NCI-H128 (cell line): ENCODE data around the gene AGPAT4.
"Not testable (repeated sequence)": the region's sequence is repeated elsewhere in the genome, so short reads cannot be mapped to it uniquely, and the experiment has no call there.

Experiments
- DNase-seq: peaks from one replicate; lab custom pipeline; 2025; ENCODE audit not compliant: unreplicated experiment; lab: John Stamatoyannopoulos, UW

Gene AGPAT4

DNA sequence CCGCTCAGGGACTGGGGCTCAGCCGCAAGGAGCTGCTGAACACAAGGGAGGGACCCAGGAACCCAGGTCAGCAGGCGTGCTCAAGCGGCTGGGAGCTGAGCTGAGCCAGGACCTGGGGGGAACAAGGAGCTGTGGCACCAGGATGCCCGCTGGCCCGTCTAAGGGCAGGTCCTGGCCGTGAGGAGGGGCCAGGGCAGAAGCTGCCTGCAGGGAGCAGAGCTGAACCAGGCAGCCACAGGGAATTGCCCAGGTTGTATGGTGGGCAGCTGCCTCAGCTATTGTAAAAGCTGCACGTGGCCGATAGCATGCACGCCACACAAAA lies 133.3 kb downstream of the AGPAT4 start:
- DNase-seq = no peak

DNA sequence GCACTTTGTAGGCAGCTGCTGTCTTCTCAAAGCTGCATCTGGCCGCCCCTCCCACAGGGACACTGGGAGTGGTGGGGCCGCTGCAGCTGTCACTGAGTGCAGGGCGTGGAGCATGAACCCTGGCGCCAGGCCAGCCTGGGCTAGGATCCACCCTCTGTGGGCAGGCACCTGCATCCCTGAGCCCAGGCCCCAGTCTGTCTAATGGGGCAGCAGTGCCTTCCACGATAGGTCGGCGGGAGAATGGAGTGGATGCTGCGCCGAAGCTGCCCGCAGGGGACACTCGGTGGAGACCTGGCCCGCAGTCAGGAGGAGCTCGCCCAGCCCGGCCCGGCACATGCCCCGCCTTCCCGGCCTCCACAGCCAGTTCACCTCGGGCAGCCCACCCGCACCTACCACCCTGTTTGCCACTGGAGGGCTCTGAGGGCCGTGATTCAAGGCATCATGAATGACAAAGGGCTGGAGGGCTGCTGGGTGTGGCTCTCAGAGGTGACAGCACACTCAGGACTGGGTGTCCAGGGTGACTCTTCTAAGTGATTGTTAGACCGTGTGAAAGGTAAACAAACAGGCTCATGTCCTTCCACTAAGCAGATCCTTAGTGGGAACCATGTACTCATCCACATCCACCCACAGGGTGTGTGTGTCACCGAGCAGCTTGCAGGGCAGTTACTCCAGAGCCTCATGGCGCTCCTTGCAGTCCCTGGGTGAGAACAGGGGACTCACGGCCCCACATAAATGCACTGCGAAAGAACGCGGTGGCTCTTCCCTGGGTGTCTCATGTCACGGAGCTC lies 133.9 kb downstream of the AGPAT4 start:
- DNase-seq = no peak

- no peak for DNase-seq
Measured at GRCh38 chr6:161139304-161139765, 134.5 kb downstream of the AGPAT4 start.

DNA sequence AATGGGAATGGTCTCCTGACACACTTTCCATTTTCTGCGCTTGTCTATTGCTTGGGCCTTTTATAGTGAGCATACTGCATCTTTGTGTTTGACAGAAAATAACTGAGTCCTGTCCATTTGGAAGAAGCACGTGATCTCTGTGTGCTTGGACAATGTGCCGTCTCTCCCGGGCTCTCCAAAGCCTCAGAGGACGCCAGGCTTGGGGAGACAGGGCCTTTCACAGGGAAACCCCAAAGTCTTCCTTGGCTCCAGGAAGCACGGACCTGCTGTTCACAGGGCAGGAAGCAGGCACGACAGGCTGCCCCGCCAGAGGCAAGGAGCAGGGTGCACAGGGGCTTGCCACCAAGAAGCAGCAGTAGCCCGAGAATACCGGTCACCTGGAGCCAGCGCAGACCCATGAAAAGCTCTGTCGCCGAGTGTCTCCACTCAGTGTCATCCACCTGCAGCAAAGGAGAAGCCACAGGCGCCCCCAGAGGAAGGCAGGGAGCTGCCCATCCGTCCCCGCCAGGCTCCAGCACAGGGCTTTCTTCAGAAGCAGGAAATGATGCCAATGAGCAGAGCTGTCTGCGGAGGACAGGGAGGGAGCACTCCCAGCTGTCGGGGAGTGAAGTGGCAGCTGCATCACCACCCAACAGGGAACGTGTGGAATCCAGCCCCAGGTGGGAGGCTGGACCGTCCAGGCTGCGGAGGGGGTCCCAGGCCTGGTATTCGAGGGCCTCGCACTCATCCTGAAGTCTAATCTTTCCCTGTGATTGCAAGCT lies 135.1 kb downstream of the AGPAT4 start:
- DNase-seq = no peak

GRCh38 chr6:161137839-161138542 lies 135.9 kb downstream of the AGPAT4 start:
- no peak for DNase-seq

DNA sequence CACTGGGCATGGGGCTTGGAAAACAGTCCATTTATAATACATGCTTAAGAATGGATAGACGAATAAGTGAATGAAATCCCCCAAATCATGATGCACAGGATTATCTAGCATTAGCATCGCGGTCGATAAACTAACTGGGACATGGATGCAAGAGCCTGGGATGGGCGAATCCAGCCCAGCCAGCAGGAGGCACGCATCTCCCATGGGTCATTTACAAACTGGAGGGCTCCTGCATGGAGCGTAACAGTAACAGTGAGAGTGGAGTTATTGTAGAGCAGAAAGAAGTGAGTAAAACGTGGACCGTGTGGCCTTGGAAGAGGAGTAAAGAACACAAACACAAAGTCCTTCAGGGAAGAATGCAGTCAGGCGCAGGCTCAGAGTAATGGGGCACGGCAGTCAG lies 136.5 kb downstream of the AGPAT4 start:
- no peak for DNase-seq

DNA sequence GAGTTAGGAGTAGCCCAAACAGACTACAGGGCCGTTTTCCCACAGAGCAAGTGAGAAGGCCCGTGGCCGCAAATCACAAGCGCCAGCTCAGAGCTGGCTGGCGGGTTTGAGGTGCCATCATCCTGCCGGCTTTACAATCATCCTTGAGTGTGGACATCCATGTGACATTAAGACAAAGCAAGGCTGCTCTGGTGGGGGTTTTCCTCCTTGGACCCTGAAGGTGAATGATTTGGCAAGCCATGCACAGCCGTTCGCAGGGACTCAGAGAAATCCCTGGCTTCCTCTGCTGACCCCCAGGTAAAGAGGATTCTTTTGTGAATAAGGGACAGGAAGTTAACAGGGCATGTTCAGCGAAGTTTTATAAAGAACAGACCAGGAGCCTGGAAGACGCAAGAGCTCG lies 137.2 kb downstream of the AGPAT4 start:
- no peak for DNase-seq

- DNase-seq = no peak
Measured at GRCh38 chr6:161135695-161136591, 137.9 kb downstream of the AGPAT4 start.

DNA sequence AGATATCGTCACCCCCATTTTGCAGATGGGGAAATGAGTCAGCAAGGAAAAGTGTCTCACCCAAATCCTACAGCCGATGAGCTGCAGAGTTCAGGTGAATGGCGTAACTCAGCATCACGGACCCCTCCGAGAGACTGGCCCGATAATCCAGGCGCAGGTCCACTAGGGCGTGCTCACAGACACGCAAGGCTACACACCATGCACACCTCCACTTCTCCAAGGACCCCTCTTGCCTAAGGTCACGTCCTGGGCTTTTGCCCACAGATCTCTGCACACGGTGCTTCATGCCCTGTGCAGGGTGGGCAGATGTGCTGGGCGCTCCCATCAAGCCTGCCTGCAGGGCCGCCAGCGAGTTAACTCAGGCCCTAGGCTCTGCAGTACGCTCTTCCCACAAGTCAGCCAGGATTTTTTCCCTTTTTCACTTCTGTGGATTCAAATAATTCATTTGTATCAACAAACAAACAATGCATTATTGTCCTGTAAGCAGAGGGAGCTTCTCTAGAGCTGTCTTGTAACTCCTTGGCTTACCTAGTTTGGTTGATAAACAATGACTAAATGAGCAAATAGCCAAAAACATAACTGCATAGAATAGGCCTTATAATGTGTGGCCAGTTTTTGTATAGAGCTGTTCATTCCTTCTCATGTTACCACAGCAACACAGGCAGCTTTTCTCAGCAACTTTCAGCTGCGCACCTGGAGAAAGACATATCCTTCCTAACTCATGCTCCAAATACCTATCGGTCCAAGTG lies 139.1 kb downstream of the AGPAT4 start:
- DNase-seq = no peak

- DNase-seq = no peak
Measured at GRCh38 chr6:161133963-161134362, 139.9 kb downstream of the AGPAT4 start.

DNA sequence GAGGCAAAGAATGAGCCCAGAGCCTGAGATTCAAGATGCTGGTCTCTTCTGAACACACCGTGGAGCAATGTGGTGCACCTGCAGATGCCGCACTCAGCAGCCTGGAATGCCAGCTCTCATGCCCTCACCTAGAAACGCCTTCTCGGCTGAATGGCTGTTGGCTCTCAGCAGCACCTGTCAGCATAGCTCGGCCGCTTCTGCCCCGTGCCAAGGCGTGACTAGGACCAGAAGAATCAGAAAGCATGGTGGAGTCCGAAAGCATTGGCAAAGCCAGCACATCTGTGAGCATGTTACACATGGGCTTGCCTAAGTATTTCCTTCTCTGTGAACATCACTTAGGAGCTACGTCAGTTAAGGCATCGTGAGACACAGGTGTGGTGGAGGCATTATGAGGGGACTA lies 141.5 kb downstream of the AGPAT4 start:
- no peak for DNase-seq

- DNase-seq = no peak
Measured at GRCh38 chr6:161130967-161131766, 142.7 kb downstream of the AGPAT4 start.

DNA sequence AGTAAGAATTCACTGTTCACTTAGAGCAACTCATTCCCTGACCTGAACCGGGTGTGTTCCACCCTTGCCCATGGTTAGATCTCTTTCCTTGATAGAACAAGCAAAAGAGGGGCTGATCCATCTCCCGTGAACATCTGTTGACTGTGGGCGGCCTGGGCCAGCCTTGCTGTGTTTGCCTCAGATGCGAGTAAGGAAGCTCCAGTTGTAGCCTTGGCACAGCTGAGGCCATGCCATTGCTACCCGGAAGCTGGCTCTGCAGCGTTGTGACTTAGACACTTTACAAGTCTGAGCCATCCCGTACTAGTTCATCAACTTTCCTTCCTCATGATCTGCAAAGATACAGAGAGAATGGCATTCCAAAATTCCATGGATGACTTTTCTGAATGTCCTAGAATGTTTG lies 143.3 kb downstream of the AGPAT4 start:
- no peak for DNase-seq

- no peak for DNase-seq
Measured at GRCh38 chr6:161128680-161129196, 145.1 kb downstream of the AGPAT4 start.

DNA sequence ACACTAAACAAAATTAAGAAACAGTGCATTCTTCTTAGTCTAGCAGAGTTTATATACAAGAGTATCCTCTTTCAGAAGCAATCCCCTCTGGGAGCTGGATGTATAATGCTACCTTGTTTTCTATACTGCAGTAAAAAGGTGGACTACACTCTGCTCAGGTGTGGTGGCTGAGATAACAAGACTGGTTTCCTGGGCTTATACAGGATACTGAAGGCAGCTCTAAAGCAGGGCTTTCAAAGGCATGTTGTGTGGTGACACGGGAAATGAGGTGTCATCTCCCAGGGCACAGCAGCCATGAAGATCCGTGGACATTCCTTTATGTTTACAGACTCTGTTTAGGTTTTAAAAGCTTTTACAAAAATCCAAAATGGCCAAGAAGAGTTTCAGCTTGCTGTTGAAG lies 145.6 kb downstream of the AGPAT4 start:
- no peak for DNase-seq

GRCh38 chr6:161127071-161127740 lies 146.7 kb downstream of the AGPAT4 start:
- no peak for DNase-seq

GRCh38 chr6:161125591-161125990 lies 148.3 kb downstream of the AGPAT4 start:
- no peak for DNase-seq

DNA sequence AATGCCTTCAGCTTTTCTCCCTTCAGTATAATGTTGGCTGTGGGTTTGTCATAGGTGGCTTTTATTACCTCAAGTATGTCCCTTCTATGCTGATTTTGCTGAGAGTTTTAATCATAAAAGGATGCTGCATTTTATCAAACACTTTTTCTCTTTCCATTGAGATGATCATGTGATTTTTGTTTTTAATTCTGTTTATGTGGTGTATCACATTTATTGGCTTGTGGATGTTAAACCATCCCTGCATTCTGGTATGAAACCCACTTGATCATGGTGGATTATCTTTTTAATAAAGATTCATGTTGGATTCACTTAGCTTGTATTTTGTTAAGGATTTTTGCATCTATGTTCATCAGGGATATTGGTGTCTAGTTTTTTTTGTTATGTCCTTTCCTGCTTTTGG lies 150.5 kb downstream of the AGPAT4 start:
- not testable (repeated sequence) for DNase-seq

- DNase-seq = no peak
Measured at GRCh38 chr6:161117942-161118341, 155.9 kb downstream of the AGPAT4 start.
